Stimulated activated CD4-positive, alpha-beta T cell treated with anti-CD3 and anti-CD28 coated beads, Interleukin-15, amount 100 ng/mL, for 24 hours (primary cell): ENCODE results near the gene ADGRG1.
"Not testable (repeated sequence)": the region's sequence is repeated elsewhere in the genome, so short reads cannot be mapped to it uniquely, and the experiment has no call there.

Experiments
- DNase-seq: peaks from one replicate; pipeline ENCODE4 v3.0.0-alpha.2; 2020

ADGRG1 gene

DNA sequence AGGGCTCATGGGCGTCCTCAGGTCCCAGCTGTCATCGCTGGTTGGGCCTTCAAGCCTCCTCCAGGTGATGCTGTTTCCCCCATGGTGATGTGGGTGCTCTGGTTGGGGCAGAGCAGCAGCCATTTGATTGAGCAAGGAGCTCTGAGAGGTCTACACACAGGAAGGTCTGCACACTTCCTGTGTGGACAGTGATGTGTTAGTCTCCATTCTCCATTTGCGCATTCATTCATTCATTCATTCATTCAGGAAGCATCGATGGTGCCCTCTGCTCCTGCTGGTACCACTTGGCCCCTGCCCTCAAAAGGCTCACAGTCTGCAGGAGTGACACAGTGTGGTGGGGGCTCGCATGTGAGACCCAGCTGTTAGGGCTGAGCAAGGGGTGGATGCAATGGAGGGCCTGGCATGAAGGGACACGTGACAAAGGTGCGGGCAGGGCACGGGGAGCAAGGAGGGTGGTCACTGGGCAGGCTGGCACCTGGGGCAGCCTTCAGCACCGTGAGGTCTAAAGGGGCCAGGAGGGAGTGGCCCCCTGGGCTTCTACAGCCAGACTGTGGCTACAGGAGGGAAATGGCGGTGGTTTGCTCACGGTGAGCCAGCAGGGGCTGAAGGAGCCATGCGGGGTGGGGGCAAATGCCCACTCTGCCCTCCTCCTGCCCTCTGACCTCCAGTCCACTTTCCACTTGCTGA is 41.2 kb downstream of the ADGRG1 start:
- DNase-seq, result no peak

DNA sequence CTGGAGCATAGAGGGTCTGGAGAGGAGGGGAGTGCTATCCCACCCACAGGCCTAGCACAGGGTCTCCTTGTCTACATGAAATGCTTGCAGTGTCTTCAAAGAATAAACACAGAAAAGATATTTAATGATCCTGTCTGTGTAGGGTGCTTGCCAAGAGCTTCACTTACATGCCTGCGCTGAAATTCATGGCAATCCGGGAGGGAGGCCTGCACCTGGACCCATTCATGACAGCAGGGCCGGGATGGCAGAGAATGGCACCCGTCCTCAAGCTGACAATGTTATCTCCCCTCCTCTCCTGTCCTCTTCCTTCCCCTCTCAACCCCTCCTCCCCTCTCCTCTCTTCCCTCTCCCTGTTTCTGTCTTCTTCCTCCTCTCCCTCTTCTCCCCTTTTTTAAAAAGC is 41.8 kb downstream of the ADGRG1 start:
- no peak for DNase-seq

DNA sequence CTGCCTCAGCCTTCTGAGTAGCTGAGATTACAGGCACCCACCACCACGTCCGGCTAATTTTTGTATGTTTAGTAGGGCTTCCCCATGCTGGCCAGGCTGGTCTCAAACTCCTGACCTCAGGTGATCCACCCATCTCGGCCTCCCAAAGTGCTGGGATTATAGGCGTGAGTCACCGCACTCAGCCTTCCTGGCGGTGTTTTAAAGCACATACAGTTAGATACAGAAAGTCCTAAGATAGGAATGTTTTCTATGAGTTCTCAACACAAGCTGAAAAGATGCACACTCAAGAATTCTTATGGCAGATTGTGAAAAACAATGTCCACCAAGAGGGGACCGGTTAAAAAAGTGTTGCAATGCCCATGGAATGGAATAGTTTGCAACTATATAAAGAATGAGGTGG is 43.0 kb downstream of the ADGRG1 start:
- DNase-seq, result not testable (repeated sequence)

DNA sequence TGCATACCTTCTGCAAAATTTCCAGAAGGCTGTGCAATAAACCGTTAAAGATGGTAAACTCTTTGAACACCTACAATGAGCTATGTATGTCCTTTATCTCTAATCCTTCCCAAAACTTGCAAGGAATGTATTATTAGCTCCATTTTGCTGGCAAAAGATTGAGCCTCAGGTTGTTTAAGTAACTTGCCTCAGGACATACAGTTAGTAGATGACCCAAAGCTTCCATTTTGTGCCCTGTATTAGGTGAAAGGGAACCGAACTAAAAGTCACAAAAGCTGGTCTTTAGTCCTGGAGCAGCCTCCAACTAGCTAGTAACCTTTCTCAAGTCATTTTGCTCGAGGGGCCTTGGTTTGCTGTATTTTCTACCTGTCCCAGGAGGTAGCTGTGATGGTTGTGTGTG is 44.0 kb downstream of the ADGRG1 start:
- no peak for DNase-seq

DNA sequence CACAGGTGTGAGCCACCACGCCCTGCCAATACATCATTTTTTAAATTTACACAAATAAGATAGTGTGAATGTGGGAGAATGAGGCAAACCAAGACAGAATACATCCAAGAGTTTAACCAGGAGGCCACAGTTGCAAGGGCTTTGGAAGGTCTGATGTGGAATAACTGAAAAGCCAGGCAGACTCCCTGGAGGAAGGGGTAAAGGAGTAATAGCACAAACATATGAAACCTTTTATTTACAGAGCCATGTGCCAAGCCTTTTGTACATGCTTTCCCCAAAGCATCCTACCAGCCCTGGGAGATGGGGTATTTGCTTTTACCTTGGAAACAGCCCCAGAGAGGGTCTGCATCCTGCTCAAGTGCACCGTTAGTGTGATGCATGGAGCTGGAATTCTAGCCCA is 44.4 kb downstream of the ADGRG1 start:
- no peak for DNase-seq

DNA sequence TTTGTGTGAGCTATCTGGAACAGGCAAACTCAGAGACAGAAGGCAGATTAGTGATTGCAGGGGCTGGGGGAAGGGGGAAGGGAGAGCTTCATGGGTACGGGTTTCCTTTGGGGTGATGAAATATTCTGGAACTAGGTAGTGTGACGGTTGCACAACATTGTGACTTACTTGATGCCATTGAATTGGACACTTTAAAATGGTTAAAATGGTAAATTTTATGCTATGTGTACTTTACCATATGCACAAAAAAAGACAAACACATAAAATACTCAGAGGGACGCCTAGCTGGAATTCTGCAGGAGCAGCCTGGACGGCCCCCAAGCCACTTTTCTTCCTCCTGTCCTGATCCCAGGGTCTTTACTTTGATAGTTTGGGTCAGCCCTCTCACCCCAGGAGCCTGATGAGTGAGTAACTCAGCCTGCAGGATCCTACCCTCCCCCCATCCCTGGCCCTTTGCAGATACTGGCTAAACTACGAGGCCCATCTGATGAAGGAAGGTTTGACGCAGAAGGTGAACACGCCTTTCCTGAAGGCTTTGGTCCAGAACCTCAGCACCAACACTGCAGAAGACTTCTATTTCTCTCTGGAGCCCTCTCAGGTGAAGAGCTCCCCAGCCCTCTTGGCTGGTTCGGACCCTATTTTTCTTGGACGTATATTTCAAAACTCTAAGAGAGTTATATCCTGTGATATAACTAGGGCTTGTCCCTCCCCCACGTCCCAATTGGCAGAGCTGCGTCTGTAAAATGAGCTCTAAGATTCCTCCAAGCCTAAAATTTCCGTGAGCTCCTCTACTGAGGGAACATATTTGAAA is 47.5 kb downstream of the ADGRG1 start:
- no peak for DNase-seq

DNA sequence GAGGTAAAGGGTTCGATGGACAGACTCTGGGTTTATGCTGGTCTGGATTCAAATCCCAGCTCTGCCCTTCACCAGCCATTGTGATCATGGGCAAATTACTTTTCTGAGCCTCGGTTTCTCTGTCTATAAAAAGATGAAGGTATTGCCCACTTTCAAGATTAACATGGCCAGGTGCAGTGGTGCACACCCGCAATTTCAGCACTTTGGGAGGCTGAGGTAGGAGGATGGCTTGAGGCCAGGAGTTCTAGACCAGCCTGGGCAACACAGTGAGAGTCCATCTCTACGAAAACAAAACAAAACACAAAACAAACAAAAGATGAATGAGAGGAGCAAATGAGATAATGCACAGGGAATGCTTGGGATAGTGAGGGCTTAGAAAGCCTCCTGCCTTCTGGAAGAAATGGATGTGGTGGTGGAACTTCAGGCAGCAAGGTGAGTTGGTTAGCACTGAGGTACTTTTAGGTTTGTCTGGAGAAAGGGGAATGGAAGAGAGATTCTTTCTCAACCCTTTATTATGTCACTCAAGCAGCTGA is 48.2 kb downstream of the ADGRG1 start:
- DNase-seq, result no peak

DNA sequence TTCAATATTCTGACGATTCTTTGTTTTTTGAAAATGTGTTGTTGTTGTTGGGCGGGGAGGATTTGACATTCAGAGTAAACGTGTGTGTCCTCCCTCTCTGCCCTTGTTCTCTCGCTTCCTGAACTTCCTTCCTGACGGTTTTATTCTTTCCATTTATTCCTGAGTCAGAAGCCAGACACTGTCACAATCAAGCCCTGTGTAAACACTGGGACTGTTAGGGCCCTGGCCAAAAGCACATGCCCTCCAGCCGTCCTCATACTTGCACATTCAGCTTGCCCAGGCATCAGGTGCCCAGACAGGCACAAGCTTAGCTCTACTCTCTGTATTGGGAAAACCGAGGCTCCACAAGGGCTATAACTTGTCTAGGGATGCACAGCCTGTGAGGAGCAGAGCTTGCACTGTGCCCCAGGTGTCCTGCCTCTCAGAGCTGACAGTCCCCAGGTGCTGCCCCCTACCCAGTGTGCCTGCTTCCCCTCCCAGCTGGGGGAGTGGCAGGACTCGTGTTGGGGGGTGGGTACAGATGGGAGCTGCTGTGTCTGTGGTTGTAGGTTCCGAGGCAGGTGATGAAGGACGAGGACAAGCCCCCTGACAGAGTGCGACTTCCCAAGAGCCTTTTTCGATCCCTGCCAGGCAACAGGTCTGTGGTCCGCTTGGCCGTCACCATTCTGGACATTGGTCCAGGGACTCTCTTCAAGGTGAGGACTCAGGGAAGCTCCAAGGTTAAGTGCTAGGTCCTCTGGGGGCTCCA is 49.4 kb downstream of the ADGRG1 start:
- no peak for DNase-seq

DNA sequence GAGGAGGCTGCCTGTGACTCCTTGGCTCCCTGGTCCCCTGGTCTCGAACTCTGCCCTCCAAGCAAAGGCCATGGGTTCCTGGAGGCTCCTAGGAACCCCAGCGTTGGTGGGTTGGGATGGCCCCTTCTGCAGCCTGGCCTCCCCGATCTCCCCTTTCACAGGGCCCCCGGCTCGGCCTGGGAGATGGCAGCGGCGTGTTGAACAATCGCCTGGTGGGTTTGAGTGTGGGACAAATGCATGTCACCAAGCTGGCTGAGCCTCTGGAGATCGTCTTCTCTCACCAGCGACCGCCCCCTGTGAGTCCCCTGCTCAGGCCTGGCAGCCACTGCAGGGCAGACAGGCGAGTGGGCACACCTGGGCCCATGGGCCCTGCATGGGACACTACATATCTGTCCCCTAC is 50.6 kb downstream of the ADGRG1 start:
- no peak for DNase-seq

DNA sequence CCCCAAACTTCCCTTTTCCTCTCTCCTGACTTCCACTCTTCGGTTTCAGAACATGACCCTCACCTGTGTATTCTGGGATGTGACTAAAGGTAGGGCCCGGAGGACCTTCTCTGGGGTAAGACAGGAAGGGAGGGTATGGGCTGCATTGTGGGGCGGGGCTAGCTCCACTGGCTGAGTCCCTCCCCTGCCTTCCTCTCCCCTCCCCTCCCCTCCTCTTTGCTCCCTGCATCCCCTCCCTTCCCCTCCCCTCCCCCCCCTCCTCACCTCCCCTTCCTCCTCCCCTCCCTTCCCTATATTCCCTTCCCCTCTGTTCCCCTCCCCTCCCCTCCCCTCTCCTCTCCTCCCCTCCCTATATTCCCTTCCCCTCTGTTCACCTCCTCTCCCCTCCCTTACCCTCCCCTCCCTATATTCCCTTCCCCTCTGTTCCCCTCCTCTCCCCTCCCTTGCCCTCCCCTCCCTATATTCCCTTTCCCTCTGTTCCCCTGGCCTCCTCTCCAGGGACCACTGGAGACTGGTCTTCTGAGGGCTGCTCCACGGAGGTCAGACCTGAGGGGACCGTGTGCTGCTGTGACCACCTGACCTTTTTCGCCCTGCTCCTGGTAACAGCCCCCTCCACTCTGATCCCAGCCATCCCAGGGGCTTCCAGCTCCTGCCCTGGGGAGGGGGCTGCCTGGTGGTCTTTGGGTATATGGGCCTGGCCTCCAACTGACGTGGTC is 51.5 kb downstream of the ADGRG1 start:
- DNase-seq, result no peak

DNA sequence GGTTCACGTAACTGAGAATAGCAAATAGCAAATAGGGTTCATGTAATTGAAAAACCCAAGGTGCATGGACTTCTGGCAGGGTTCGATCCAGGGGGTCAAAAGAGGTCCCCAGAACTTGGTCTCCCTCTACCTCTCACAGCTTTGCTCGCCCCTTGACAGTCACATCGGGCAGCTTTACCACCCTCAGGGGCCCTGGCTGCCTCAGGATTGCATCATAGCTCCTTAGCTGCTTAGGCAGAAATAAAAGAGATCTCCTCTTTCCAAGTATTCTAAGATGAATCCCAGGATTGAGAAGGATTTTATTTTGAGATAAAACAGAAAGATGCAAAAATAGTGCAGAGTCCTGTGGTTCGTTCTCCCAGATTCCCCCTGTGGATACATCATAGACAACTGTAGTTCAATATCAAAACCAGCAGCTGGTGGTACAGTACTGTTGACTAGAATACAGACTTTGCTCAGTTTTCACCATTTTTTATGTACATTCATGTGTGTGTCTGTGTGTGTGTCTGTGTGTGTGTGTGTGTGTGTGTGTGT is 52.5 kb downstream of the ADGRG1 start:
- no peak for DNase-seq

DNA sequence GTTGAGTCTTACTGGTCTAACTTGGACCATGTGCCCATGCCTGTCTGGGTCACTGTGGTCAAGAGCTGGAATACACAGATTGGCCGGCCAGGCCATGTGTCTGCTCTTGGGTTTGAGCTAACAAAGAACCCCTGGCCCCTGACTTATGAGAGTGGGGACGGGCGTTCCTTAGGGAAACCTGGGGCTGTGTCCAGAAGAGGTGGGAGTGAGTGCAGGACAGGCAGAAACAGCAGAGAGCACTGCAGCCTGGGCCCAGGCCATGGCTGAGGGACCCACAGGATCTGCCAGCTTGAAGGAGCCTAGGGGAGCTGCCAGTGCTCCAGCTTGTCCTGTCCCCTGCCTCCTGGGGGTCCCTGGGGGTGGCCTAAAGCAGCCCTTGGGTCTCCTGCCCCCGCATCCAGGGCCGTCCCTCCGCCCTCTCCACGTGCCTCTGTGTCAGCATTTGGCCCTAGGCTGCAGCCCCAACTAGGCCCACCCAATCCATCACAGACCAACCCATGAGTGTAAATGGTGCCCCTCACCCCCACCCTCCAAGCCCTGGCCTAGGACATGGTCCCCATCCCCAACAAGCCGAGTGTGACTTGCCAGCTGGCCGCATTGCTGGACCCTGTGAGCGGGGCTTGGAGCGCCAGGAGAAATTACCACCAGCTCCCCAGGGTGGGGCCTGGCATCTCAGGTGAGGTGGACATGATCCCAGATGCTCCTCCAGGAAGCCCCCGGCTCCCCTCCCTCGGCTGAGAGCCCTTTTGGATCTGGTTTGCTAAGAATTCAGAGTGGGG is 53.7 kb downstream of the ADGRG1 start:
- DNase-seq, result no peak

DNA sequence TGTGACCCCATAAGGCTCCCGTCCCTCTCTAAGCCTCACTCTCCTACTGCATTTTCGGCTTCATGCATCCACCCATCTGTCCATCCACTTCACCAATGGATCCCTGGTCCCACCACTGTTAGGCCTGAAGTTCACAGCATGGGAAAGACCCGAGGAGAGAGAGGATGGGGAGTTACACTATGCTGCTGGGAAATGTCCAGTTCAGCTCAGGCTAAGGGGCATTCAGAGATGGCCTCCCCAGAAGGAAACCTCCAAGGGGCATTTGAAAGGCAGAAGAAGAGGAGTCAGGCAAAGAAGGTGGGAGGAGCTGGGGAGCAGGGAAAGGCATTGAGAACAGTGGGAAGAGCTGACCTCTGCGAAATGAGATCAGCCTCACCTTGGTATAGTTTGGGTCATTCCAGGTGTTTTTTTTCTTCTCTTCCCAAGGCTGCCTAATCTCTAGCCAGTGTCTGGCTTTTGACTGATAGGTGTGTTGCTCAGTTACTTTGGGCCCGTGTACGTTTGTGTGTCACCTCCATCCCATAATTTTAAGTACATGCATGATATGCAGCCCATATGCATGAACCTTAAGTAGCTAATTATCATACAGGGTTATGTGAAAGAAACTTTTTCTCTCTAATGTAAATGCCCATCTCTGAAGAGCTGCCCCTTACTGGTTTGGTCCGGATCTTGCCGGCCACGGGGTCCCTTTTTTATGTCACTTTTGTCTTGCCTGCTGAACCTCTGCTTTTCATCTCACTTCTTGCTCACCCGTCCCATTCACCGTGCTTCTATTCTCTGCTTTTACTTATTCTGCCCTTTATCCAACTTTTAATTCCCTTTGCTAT is 54.6 kb downstream of the ADGRG1 start:
- DNase-seq, result no peak

DNA sequence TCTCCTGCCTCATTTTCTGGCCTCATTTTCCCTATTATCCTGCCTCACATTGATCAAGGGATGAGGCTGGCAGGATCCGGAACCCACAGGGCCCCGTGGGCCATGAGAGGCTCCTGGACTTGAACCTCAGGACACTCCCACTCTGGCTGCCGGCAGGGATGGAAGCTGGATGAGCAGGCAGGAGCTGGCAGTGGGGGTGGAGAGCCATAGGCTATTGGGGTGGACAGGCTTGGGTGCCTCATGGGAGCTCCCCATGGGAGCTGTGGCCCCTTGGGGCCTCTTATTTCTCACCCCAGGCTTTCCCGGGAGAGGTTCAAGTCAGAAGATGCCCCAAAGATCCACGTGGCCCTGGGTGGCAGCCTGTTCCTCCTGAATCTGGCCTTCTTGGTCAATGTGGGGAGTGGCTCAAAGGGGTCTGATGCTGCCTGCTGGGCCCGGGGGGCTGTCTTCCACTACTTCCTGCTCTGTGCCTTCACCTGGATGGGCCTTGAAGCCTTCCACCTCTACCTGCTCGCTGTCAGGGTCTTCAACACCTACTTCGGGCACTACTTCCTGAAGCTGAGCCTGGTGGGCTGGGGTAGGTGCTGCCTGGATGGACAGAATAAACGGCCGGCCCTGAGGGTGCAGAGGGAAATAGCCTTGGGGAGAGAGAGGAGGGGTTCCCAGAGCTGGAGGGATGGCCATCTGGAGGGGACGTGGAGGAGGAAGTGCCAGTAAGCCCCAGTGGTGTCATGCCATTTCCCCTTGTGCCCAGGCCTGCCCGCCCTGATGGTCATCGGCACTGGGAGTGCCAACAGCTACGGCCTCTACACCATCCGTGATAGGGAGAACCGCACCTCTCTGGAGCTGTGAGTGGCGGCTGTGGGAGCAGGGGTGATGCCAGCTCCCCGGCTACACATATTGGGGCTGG is 55.5 kb downstream of the ADGRG1 start:
- no peak for DNase-seq

DNA sequence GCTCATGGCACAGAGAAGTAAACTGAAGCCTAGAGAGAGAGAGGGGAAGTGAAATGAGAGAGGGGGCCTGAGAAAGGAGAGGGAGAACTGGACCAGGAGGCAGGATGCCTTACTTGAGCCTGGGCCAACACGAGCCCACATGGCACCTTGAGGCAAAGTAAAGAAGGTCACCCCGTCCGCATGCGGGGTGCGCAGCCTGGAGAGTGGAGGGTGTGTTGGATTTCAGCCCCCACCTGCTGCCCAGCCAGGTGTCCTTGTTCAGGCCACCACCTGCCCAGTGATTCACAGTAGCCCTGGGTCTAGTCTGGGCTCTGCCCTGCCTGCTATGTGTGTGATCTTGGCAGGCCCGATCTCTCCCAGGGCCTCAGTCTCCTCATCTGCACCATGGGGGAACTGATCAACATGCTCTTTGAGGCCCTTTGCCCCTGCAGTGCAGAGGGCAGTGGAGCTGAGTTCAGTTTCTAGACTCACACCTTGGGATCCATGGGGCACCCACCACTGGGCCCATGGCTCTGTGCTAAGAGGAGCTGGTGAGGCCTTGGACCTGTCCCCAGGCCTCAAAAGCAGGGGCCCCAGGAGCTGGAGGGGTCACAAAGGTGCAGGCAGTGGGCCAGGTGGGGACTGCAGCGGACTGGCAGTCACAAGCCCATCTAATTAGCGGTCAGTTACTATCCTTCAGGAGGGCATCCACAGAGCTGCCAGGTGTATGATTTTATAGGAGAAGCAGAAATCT is 56.4 kb downstream of the ADGRG1 start:
- no peak for DNase-seq

DNA sequence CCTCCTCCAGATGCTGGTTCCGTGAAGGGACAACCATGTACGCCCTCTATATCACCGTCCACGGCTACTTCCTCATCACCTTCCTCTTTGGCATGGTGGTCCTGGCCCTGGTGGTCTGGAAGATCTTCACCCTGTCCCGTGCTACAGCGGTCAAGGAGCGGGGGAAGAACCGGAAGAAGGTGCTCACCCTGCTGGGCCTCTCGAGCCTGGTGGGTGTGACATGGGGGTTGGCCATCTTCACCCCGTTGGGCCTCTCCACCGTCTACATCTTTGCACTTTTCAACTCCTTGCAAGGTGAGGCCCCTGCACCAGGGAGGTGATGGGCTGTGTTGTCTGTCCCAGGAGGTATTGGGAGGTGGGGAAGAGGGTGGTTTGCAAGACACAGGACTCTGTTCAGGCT is 57.2 kb downstream of the ADGRG1 start:
- no peak for DNase-seq

DNA sequence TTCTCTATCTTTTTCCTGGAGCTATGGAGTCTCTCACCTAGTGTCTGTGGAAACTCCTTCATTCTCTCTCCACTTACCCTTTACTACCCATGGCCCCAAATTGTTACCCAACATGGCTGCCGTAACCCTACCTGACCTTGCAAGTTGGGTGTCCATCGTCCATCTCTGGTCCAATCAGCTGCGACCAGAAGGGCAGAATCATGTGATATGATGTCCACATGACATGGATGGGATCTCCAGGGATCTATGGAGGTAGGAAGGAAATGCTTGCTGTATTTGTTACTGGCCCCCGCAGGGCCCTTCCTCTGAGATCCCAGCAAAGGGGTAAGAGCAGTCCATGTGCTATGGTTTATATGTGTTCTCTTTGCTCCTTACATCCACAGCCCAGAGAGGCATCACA is 58.1 kb downstream of the ADGRG1 start:
- no peak for DNase-seq

DNA sequence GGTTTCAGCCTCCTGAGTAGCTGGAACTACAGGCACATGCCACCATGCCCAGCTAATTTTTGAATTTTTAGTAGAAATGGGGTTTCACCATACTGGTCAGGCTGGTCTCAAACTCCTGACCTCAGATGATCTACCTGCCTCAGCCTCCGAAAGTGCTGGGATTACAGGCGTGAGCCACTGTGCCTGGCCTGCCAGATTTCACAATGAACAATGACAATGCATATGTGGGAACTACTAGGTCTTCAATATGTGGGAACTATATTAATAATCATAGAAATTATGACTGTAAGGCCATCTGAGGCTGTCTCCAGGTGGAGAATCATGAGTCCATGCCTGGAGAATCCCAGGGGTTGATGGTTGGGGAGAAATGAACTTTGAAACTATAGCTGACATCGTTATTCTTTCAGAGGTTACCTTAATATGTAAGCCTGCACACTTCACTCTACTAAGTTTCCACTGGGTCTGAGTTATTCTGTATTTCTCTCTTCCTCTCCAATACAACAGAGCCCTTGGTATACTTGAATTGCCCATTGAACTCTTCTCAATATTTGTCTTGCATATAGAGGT is 59.0 kb downstream of the ADGRG1 start:
- DNase-seq, result no peak

DNA sequence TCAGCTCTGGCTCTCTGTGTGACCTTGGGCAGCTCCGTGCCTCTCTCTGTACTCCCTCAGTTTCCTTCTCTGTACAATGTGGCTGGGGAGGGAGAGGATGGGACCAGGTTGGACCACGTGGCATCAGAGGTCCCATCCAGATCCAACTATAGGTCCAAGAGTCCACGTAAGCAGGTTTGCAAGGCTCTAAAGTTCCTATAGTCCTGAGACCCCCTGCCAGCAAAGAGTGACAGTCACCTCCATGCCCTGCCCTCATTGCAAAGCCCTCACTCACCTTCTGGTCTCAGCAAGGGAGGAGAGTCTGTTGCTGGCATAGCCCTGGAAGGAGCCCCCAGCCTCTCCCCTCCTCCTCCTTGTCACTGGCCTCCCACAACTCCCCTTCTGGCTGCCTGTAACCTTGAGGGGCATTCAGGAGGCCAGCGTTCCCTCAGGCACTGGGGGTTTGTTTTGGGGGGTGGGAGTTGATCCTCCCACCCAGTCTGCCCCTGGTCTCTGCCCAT is 60.1 kb downstream of the ADGRG1 start:
- DNase-seq, result no peak
